HEK293 (cell line): ENCODE data around the gene CD276.

ENCODE experiments used
- CTCF ChIP-seq: fragments of 450-650 bp; formaldehyde crosslinking; IDR thresholded peaks from 2 replicates; pipeline ENCODE4 v1.5.1; 2016; ENCODE audit warnings: missing biosample characterization, missing genetic modification characterization
- ZNF121 ChIP-seq: fragments of 450-650 bp; formaldehyde crosslinking; IDR thresholded peaks from 2 replicates; pipeline ENCODE4 v1.5.1; 2016; ENCODE audit warnings: missing biosample characterization, missing genetic modification characterization
- ZNF132 ChIP-seq: fragments of 450-650 bp; formaldehyde crosslinking; IDR thresholded peaks from 2 replicates; pipeline ENCODE4 v1.5.1; 2017; ENCODE audit warnings: missing biosample characterization, missing genetic modification characterization, borderline replicate concordance
- ZNF394 ChIP-seq: fragments of 450-650 bp; formaldehyde crosslinking; IDR thresholded peaks from 2 replicates; pipeline ENCODE4 v1.5.1; 2016; ENCODE audit warnings: missing biosample characterization, missing genetic modification characterization, mild to moderate bottlenecking, moderate library complexity, borderline replicate concordance
- ZNF510 ChIP-seq: fragments of 450-650 bp; formaldehyde crosslinking; IDR thresholded peaks from 2 replicates; pipeline ENCODE4 v1.5.1; 2018; ENCODE audit warnings: mild to moderate bottlenecking, missing genetic modification characterization, missing biosample characterization; ENCODE audit not compliant: insufficient replicate concordance
- ZNF530 ChIP-seq: fragments of 450-650 bp; formaldehyde crosslinking; IDR thresholded peaks from 2 replicates; pipeline ENCODE4 v1.5.1; 2016; ENCODE audit warnings: low read depth, missing biosample characterization, missing genetic modification characterization
- ZNF768 ChIP-seq: fragments of 450-650 bp; formaldehyde crosslinking; IDR thresholded peaks from 2 replicates; pipeline ENCODE4 v1.5.1; 2018; ENCODE audit warnings: missing biosample characterization, mild to moderate bottlenecking, missing genetic modification characterization
- TF ChIP-seq, protein P1 (sequence below): fragments of 450-650 bp; formaldehyde crosslinking; IDR thresholded peaks from 2 replicates; pipeline ENCODE4 v1.5.1; 2017; ENCODE audit warnings: missing biosample characterization, missing genetic modification characterization

- no peak for TF ChIP-seq ZNF394
- TF ChIP-seq, protein P1, sequence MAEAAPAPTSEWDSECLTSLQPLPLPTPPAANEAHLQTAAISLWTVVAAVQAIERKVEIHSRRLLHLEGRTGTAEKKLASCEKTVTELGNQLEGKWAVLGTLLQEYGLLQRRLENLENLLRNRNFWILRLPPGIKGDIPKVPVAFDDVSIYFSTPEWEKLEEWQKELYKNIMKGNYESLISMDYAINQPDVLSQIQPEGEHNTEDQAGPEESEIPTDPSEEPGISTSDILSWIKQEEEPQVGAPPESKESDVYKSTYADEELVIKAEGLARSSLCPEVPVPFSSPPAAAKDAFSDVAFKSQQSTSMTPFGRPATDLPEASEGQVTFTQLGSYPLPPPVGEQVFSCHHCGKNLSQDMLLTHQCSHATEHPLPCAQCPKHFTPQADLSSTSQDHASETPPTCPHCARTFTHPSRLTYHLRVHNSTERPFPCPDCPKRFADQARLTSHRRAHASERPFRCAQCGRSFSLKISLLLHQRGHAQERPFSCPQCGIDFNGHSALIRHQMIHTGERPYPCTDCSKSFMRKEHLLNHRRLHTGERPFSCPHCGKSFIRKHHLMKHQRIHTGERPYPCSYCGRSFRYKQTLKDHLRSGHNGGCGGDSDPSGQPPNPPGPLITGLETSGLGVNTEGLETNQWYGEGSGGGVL, result no peak
- TF ChIP-seq ZNF510 (tag by site-specific recombination), result no peak
- TF ChIP-seq ZNF132 (tag by site-specific recombination), result no peak
- no peak for TF ChIP-seq ZNF768 (tag by site-specific recombination)
- TF ChIP-seq CTCF (tag by site-specific recombination), result no peak
- TF ChIP-seq ZNF530 (tag by site-specific recombination), result no peak
- no peak for TF ChIP-seq ZNF121 (tag by site-specific recombination)
These were observed 34.5 kb downstream of the CD276 start for GRCh38 chr15:73718694-73719093.
